Ovary (tissue), 9 donors: Measurements from ENCODE around the gene MKI67. TPM values are rescaled to one million over a fixed set of nuclear protein-coding genes. Genes with fewer than 3 reads are reported as not detected.
"Not testable (repeated sequence)": the region's sequence is repeated elsewhere in the genome, so short reads cannot be mapped to it uniquely, and the experiment has no call there.

Source experiments
- DNase-seq, 5 donors: peaks; one replicate each; pipeline ENCODE4 v3.0.0-alpha.2; 2019 to 2020
- H3K27ac ChIP-seq, 2 donors: fragments of 200-600 bp; one replicate each; pipeline versions ENCODE4 v1.5.1 to v1.8.0; 2019 to 2022
- H3K27me3 ChIP-seq: fragments of 200-600 bp; one replicate; pipeline ENCODE4 v1.8.0; 2022
- H3K36me3 ChIP-seq: fragments of 200-600 bp; sonication (generic); one replicate; pipeline ENCODE4 v1.5.1; 2019
- H3K4me1 ChIP-seq: one replicate; pipeline ENCODE4 v1.8.1; 2013; ENCODE audit warnings: mild to moderate bottlenecking, moderate library complexity; ENCODE audit not compliant: insufficient read depth
- H3K4me3 ChIP-seq: fragments of 200-600 bp; sonication (generic); one replicate; pipeline ENCODE4 v1.5.1; 2017
- H3K9me3 ChIP-seq, 2 donors: fragments of 200-600 bp in 1 of 2; sonication (generic) in 1 of 2; one replicate each; pipeline versions ENCODE4 v1.5.1 to v1.8.1; 2013 to 2019; ENCODE audit warnings: mild to moderate bottlenecking in 1 of 2, moderate library complexity in 1 of 2
- CTCF ChIP-seq, 3 donors: fragments of 450-650 bp in 2 of 3; fragments of 200-600 bp in 1 of 3; IDR thresholded peaks; one replicate each; pipeline versions ENCODE4 v1.5.1 to v1.8.0; 2016 to 2022; ENCODE audit warnings: antibody characterized with exemption in 3 of 3, mild to moderate bottlenecking in 1 of 3
- EP300 ChIP-seq: sonication (generic); formaldehyde crosslinking; IDR thresholded peaks from one replicate; pipeline ENCODE4 v1.6.1; 2017; ENCODE audit warnings: antibody characterized with exemption
- POLR2A ChIP-seq: fragments of 450-650 bp; IDR thresholded peaks from one replicate; pipeline ENCODE4 v1.6.1; 2017; ENCODE audit warnings: antibody characterized with exemption, mild to moderate bottlenecking, moderate library complexity
- WGBS, 3 donors: extraction: QIAGEN DNeasy Blood & Tissue Kit in 1 of 3; methylation state at CpG; one replicate each; pipeline versions ENCODE4 v1.1.5 to v1.1.7; 2013 to 2017; 5-methylcytosine and 5-hydroxymethylcytosine counted together
- intact Hi-C, 4 donors: fragments of 100-400 bp; cut with DNase I; formaldehyde crosslinking; loops; one replicate each; pipeline versions ENCODE4 v1.11.0 to v1.15.1; 2022 to 2023
- polyA plus RNA-seq, 2 donors: library from polyadenylated mRNA; stranded (reverse); fragments of 200-250 nt in 1 of 2; fragments of 350-450 nt in 1 of 2; fragmentation: Illumina TruSeq in 1 of 2; extraction: RNeasy Lipid Tissue Mini Kit (QIAGEN cat#74804) in 1 of 2; gene quantifications; one replicate each; pipeline ENCODE4 v1.2.3, GENCODE V29; 2013 to 2014
- total RNA-seq, 7 donors: library from RNA; depleted of rRNA in 2 of 7; stranded (reverse); fragments of >200 nt in 2 of 7; fragmentation: NEBNext Ultra II Directional in 3 of 7; extraction: Animal tissue kit (Norgen Biotek cat#: 25700) in 3 of 7; gene quantifications; one replicate each; pipeline versions ENCODE4 v1.1.0 to v1.2.4, GENCODE V29; 2016 to 2023
- donor health status: DM: no; HTN: no; CAD: no; lungs with moderate emphysema.
- donor health status: DM: no; HTN: no; CAD: no.
- donor health status: Bipolar disorder and iron deficiency.
- donor health status: DM: yes; HTN: yes; CAD: no.
- donor health status: DM: no; HTN: no; CAD: no.
- donor health status: DM: yes; HTN: yes; CAD: no.

MKI67 gene
- total and polyA plus RNA-seq, 9 donors: 0.10 to 3.6 (median 0.71) TPM; not detected in 1

DNA sequence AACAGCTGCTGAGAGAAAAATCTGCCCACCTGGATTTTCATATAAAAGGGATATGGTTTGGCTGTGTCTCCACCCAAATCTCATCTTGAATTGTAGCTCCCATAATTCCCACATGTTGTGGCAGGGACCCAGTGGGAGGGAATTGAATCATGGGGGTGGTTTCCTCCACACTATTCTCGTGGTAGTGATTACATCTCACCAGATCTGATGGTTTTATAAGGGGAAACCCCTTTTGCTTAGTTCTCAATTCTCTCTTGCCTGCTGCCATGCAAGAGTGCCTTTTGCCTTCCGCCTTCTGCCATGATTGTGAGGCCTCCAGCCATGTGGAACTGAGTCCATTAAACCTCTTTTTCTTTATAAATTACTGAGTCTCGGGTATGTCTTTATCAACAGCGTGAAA lies 20.8 kb upstream of the MKI67 start:
- no peak overlapping the region for H3K27ac ChIP-seq
- intact Hi-C loops: no loop called here
- H3K36me3 ChIP-seq: no peaks in the 10 kb centered on the region
- H3K27me3 ChIP-seq: no peaks in the 10 kb centered on the region
- no peak overlapping the region for H3K4me3 ChIP-seq
- DNase-seq: no peak
- TF ChIP-seq EP300 (no peak), CTCF (IDR thresholded peaks at IDR 0.05) (no peak), POLR2A (no peak)
- H3K4me1 ChIP-seq: peaks cover 4% of the 10 kb centered on the region
- no peaks in the 10 kb centered on the region for H3K9me3 ChIP-seq
- WGBS, 3 donors: 76 to 81% (median 76%) methylated on average over 4 of the region's 4 CpGs

DNA sequence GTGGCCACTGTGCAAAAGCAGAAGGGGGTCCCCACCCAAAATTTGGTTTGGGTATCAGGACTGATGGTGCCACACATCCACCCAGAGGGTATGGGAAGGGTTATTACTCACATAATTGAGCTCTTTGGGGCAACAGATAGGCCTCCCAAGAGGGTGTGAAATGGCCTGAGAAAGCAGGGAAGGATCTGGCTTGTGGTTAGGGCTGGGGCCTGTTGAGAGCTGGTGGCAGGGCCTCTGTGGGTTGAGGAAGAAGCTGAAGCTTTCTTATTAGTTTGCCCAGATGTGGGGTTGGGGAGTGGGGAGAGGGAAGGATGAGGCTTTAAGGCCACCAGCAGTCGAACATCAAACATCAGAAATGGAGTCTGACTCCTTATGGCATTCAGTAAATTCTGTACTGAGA lies 18.3 kb upstream of the MKI67 start:
- Histone ChIP-seq H3K9me3 (no peaks in the 10 kb centered on the region), H3K4me3 (no peak overlapping the region), H3K27me3 (no peaks in the 10 kb centered on the region), H3K4me1 (no peaks in the 10 kb centered on the region), H3K27ac (no peak overlapping the region), H3K36me3 (no peaks in the 10 kb centered on the region)
- DNase-seq: no peak
- WGBS, 3 donors: 59 to 71% (median 67%) methylated on average over 1 of the region's 1 CpG
- intact Hi-C loops: no loop called here
- TF ChIP-seq CTCF (IDR thresholded peaks at IDR 0.05): no peak

- Histone ChIP-seq H3K36me3 (no peaks in the 10 kb centered on the region), H3K27ac (no peak overlapping the region), H3K4me3 (no peak overlapping the region), H3K27me3 (no peaks in the 10 kb centered on the region), H3K9me3 (no peaks in the 10 kb centered on the region), H3K4me1 (no peaks in the 10 kb centered on the region)
- intact Hi-C loops: no loop called here
- TF ChIP-seq POLR2A (no peak), CTCF (IDR thresholded peaks at IDR 0.05) (no peak), EP300 (no peak)
- 94 to 95% (median 95%) methylated on average over 2 of the region's 2 CpGs for WGBS, 3 donors
- no peak for DNase-seq
These were observed 17.3 kb upstream of the MKI67 start for GRCh38 chr10:128143531-128143930.

DNA sequence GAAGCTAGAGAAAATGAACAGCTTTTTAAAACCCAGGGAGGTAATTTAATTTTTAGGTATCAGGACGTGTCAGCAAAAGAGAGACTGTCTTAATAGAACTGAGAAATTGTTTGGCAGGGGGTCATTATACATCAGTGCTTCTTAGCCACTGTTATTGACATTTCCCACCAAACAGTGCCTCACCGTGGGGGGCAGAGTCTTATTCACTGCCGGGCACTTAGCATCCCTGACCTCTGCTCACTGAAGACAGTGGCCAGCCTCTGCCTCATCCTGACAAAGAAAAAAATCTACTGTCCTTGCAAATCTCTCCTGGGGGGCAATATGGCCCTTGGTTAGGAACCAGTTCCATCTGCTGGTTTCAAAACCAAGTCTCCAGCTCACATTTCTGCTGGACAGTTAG lies 14.2 kb upstream of the MKI67 start:
- Histone ChIP-seq H3K27ac (no peak overlapping the region), H3K27me3 (no peaks in the 10 kb centered on the region), H3K36me3 (no peaks in the 10 kb centered on the region), H3K4me1 (no peaks in the 10 kb centered on the region), H3K4me3 (no peak overlapping the region), H3K9me3 (no peaks in the 10 kb centered on the region)
- no peak for DNase-seq
- no peak for TF ChIP-seq CTCF (IDR thresholded peaks at IDR 0.05)
- TF ChIP-seq POLR2A: no peak
- no peak for TF ChIP-seq EP300
- WGBS, 3 donors: 36 to 59% (median 41%) methylated on average over 3 of the region's 3 CpGs
- intact Hi-C loops: no loop called here

GRCh38 chr10:128138429-128138828 lies 12.2 kb upstream of the MKI67 start:
- H3K4me3 ChIP-seq, H3K27me3 ChIP-seq, intact Hi-C loops, DNase-seq, H3K36me3 ChIP-seq, H3K9me3 ChIP-seq, H3K4me1 ChIP-seq, H3K27ac ChIP-seq: not testable (repeated sequence)
- WGBS, 3 donors: 82 to 95% (median 95%) methylated on average over 11 of the region's 11 CpGs
